ENCODE results near the gene PLEKHG4.

PLEKHG4 gene

DNA sequence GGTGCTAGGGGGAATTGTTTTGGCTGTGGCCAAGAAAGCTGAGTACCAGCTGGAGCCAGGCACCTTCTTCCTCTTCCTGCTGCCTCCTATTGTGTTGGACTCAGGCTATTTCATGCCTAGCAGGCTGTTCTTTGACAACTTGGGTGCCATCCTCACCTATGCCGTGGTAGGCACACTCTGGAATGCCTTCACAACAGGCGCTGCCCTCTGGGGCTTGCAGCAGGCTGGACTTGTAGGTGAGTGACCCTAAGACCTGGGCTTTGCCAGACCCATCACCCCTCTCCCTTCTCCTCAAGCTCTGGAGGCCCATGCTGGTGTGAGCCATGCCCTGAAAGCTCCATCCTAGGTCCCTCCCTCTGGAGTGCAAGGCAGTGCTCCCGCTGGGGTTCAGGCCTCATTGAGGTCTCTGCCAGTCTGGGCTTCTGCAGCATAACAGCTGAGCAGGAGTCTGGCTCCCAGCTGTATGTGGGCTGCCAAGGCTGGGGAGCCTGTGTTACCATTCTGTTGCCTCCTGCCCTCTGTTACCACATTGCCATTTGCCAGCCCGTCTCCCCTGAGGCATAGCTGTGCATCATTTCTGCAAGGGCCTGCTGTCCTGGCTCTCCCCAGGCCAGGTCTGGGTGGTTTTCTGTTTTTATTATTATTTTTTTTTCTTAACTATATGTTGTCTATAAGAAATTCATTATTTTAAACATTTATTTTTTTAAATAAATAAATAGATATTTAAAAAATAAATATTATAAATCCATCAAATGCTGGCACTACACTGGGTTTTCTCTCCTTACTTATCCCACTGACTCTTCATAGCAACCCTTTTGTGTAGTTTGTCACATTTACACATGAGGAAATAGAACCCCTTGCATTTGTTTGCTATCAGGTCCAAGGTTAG lies 26.5 kb upstream of the PLEKHG4 start:
- Histone ChIP-seq H3K4me1 (peaks cover 2% of the 10 kb centered on the region), H3K4me3 (ENCODE audit: low read depth, low read length) (no peak overlapping the region), H3K9me3 (ENCODE audit: control insufficient read depth, low read length) (no peaks in the 10 kb centered on the region), H3K27ac (no peak overlapping the region), H3K9ac (no peak overlapping the region), H3K27me3 (ENCODE audit: control insufficient read depth, insufficient read depth, low read length) (no peaks in the 10 kb centered on the region), H3K79me2 (no peaks in the 10 kb centered on the region), H2AFZ (no peak overlapping the region), H3K4me2 (ENCODE audit: low read length) (no peak overlapping the region), H3K36me3 (ENCODE audit: control insufficient read depth, insufficient read depth, low read length) (no peaks in the 10 kb centered on the region)
- TF ChIP-seq, protein P1, sequence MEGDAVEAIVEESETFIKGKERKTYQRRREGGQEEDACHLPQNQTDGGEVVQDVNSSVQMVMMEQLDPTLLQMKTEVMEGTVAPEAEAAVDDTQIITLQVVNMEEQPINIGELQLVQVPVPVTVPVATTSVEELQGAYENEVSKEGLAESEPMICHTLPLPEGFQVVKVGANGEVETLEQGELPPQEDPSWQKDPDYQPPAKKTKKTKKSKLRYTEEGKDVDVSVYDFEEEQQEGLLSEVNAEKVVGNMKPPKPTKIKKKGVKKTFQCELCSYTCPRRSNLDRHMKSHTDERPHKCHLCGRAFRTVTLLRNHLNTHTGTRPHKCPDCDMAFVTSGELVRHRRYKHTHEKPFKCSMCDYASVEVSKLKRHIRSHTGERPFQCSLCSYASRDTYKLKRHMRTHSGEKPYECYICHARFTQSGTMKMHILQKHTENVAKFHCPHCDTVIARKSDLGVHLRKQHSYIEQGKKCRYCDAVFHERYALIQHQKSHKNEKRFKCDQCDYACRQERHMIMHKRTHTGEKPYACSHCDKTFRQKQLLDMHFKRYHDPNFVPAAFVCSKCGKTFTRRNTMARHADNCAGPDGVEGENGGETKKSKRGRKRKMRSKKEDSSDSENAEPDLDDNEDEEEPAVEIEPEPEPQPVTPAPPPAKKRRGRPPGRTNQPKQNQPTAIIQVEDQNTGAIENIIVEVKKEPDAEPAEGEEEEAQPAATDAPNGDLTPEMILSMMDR (IDR thresholded peaks at IDR 0.05): no peak

DNA sequence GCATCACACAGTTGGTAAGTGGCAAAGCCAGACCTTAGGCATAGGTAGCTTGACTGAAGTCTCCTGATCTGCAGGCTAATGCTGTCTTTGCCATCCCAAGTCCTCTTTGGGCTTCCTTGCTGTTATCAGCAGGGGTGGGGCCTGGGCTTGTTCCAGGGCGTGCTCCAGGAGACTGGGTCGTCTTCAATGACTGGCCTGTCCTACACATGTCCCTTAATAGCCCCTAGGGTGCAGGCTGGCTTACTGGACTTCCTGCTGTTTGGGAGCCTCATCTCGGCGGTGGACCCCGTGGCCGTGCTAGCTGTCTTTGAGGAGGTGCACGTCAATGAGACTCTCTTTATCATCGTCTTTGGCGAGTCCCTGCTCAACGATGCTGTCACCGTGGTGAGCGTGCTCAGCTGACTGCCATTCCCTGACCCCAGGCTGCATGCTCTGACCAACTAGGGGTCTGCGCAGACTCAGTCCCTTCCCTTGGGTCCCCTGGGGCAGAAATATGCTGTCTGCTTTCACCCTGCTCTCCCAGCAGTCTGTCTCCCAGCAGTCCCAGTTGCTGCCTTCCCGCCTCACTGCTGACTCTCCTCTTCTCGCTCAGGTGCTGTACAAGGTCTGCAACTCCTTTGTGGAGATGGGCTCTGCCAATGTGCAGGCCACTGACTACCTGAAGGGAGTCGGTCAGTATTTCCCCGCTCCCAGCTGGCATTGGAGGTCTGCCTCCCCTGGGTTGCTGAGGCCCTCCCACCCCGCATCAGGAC lies 24.4 kb upstream of the PLEKHG4 start:
- H3K27ac ChIP-seq: no peak overlapping the region
- TF ChIP-seq, protein P1 (IDR thresholded peaks at IDR 0.05): no peak
- no peaks in the 10 kb centered on the region for H3K27me3 ChIP-seq (ENCODE audit: control insufficient read depth, insufficient read depth, low read length)
- no peak overlapping the region for H3K4me3 ChIP-seq (ENCODE audit: low read depth, low read length)
- H3K4me1 ChIP-seq: peaks cover 8% of the 10 kb centered on the region
- no peaks in the 10 kb centered on the region for H3K36me3 ChIP-seq (ENCODE audit: control insufficient read depth, insufficient read depth, low read length)
- no peaks in the 10 kb centered on the region for H3K79me2 ChIP-seq
- no peak overlapping the region for H3K9ac ChIP-seq
- no peaks in the 10 kb centered on the region for H3K9me3 ChIP-seq (ENCODE audit: control insufficient read depth, low read length)
- no peak overlapping the region for H3K4me2 ChIP-seq (ENCODE audit: low read length)
- H2AFZ ChIP-seq: no peak overlapping the region

DNA sequence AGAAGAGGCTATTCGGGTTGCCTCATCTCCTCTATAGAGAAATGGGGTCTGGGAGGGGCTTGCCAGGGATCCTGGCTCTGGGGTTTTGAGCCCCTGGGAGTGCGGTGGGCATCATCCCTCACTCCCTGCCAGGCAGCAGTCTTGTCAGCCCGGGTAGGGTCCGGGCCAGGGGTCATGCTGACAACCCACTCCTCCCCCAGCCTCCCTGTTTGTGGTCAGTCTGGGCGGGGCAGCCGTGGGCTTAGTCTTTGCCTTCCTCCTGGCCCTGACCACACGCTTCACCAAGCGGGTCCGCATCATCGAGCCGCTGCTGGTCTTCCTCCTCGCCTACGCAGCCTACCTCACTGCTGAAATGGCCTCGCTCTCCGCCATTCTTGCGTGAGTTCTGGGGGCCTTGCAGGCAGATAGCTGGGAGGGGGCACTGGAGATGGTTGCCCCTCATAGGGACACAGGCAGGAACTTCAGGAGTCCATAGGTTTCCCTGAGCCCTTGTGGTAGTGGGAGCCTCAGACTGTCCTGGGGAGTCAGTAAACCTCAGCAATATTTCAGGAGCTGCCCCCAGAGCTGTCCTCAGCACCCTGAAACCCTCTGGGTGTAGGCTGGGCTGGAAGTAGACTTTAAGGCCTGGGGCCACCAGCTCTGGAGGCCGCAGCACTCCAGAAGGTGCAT lies 23.6 kb upstream of the PLEKHG4 start:
- no peak overlapping the region for H3K27ac ChIP-seq
- TF ChIP-seq, protein P1 (IDR thresholded peaks at IDR 0.05): no peak
- H3K4me1 ChIP-seq: peaks cover 12% of the 10 kb centered on the region
- no peak overlapping the region for H3K9ac ChIP-seq
- no peak overlapping the region for H3K4me2 ChIP-seq (ENCODE audit: low read length)
- H3K9me3 ChIP-seq (ENCODE audit: control insufficient read depth, low read length): no peaks in the 10 kb centered on the region
- H3K79me2 ChIP-seq: no peaks in the 10 kb centered on the region
- no peak overlapping the region for H3K4me3 ChIP-seq (ENCODE audit: low read depth, low read length)
- H2AFZ ChIP-seq: no peak overlapping the region
- H3K36me3 ChIP-seq (ENCODE audit: control insufficient read depth, insufficient read depth, low read length): no peaks in the 10 kb centered on the region
- no peaks in the 10 kb centered on the region for H3K27me3 ChIP-seq (ENCODE audit: control insufficient read depth, insufficient read depth, low read length)

DNA sequence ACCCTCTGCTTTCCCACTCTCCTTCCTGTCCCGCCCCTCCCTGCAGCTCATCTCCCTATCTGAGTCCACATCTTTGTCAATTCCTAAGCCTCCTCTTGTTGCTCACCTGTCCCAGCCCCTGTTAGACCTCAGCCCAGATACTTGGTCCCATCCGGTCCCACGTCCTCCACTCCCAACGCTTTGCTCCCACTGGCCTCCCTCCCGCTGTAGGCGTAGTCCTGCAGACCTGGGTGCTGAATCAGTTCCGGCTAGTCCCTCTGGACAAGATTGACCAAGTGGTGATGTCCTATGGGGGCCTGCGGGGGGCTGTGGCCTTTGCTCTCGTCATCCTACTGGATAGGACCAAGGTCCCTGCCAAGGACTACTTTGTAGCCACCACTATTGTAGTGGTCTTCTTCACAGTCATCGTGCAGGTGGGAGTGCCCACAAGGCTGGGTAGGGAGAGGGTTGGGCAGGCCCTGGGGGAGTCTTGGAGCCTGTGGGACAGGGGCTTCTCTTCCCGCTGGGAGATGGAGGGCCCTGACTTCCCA lies 22.6 kb upstream of the PLEKHG4 start:
- Histone ChIP-seq H3K9me3 (ENCODE audit: control insufficient read depth, low read length) (no peaks in the 10 kb centered on the region), H3K9ac (no peak overlapping the region), H3K4me1 (peaks cover 12% of the 10 kb centered on the region), H3K36me3 (ENCODE audit: control insufficient read depth, insufficient read depth, low read length) (no peaks in the 10 kb centered on the region), H3K4me2 (ENCODE audit: low read length) (no peak overlapping the region), H3K4me3 (ENCODE audit: low read depth, low read length) (no peak overlapping the region), H3K79me2 (no peaks in the 10 kb centered on the region), H3K27me3 (ENCODE audit: control insufficient read depth, insufficient read depth, low read length) (no peaks in the 10 kb centered on the region), H2AFZ (no peak overlapping the region), H3K27ac (no peak overlapping the region)
- TF ChIP-seq, protein P1 (IDR thresholded peaks at IDR 0.05): no peak
